Mesodermal cell (in vitro differentiated cells): ENCODE data around the gene TMEM80.

ENCODE experiments used
- H3K27ac ChIP-seq: 2 replicates; pipeline ENCODE4 v1.7.0; 2013; ENCODE audit warnings: mild to moderate bottlenecking, low read depth, low read length, moderate library complexity; ENCODE audit not compliant: severe bottlenecking
- H3K36me3 ChIP-seq: 2 replicates; pipeline ENCODE4 v1.7.1; 2013; ENCODE audit warnings: mild to moderate bottlenecking, low read length, moderate library complexity; ENCODE audit not compliant: control insufficient read depth, insufficient read depth
- H3K4me1 ChIP-seq: one replicate; pipeline ENCODE4 v1.7.1; 2013; ENCODE audit warnings: mild to moderate bottlenecking, low read length; ENCODE audit not compliant: insufficient read depth, control insufficient read depth, poor library complexity, severe bottlenecking
- H3K4me3 ChIP-seq: 2 replicates; pipeline ENCODE4 v1.7.0; 2013; ENCODE audit warnings: low read length, control low read depth, mild to moderate bottlenecking; ENCODE audit not compliant: insufficient read depth, poor library complexity, severe bottlenecking; ENCODE audit errors: extremely low read depth
- H3K9me3 ChIP-seq: 2 replicates; pipeline ENCODE4 v1.7.1; 2013; ENCODE audit warnings: mild to moderate bottlenecking, low read length, moderate library complexity; ENCODE audit not compliant: control insufficient read depth
- WGBS, 2 experiments: methylation state at CpG; one replicate each; pipeline ENCODE4 v1.1.5; 2013; ENCODE audit warnings: missing lambda C conversion rate in 2 of 2; ENCODE audit not compliant: insufficient coverage in 2 of 2; 5-methylcytosine and 5-hydroxymethylcytosine counted together

Gene TMEM80

GRCh38 chr11:709109-709997, 13.7 kb downstream of the TMEM80 start:
- H3K27ac ChIP-seq: no peak overlapping the region
- H3K36me3 ChIP-seq: peaks cover 5% of the 10 kb centered on the region
- 87 to 89% methylated on average over 11 to 22 of the region's 27 CpGs for WGBS, 2 experiments
- no peak overlapping the region for H3K4me3 ChIP-seq
- peaks cover 18% of the 10 kb centered on the region for H3K4me1 ChIP-seq
- H3K9me3 ChIP-seq: no peaks in the 10 kb centered on the region

- Histone ChIP-seq H3K36me3 (no peaks in the 10 kb centered on the region), H3K27ac (no peak overlapping the region), H3K4me1 (no peaks in the 10 kb centered on the region), H3K4me3 (no peak overlapping the region), H3K9me3 (no peaks in the 10 kb centered on the region)
- WGBS, 2 experiments: 91 to 100% methylated on average over 2 to 5 of the region's 6 CpGs
Measured at GRCh38 chr11:714436-714835, 18.8 kb downstream of the TMEM80 start.

GRCh38 chr11:719214-720016, 23.8 kb downstream of the TMEM80 start:
- no peak overlapping the region for H3K4me3 ChIP-seq
- no peaks in the 10 kb centered on the region for H3K9me3 ChIP-seq
- no peaks in the 10 kb centered on the region for H3K4me1 ChIP-seq
- WGBS, 2 experiments: 88 to 95% methylated on average over 30 of the region's 34 CpGs
- H3K36me3 ChIP-seq: peaks cover 4% of the 10 kb centered on the region
- H3K27ac ChIP-seq: no peak overlapping the region

- Histone ChIP-seq H3K27ac (no peak overlapping the region), H3K9me3 (no peaks in the 10 kb centered on the region), H3K4me3 (no peak overlapping the region), H3K36me3 (peaks cover 4% of the 10 kb centered on the region), H3K4me1 (no peaks in the 10 kb centered on the region)
- WGBS, 2 experiments: 90 to 91% methylated on average over 31 to 35 of the region's 35 CpGs
Measured at GRCh38 chr11:720017-720641, 24.5 kb downstream of the TMEM80 start.

- WGBS, 2 experiments: 42 to 48% methylated on average over 34 to 35 of the region's 53 CpGs
- Histone ChIP-seq H3K4me1 (no peaks in the 10 kb centered on the region), H3K27ac (no peak overlapping the region), H3K36me3 (peaks cover 4% of the 10 kb centered on the region), H3K9me3 (no peaks in the 10 kb centered on the region), H3K4me3 (no peak overlapping the region)
Measured at GRCh38 chr11:720642-721246, 25.1 kb downstream of the TMEM80 start.

- WGBS, 2 experiments: 81 to 83% methylated on average over 24 to 28 of the region's 28 CpGs
- H3K4me3 ChIP-seq: no peak overlapping the region
- H3K27ac ChIP-seq: no peak overlapping the region
- peaks cover 4% of the 10 kb centered on the region for H3K36me3 ChIP-seq
- no peaks in the 10 kb centered on the region for H3K9me3 ChIP-seq
- H3K4me1 ChIP-seq: no peaks in the 10 kb centered on the region
Measured at GRCh38 chr11:721247-721740, 25.7 kb downstream of the TMEM80 start.

- H3K4me1 ChIP-seq: no peaks in the 10 kb centered on the region
- no peak overlapping the region for H3K27ac ChIP-seq
- H3K4me3 ChIP-seq: no peak overlapping the region
- peaks cover 4% of the 10 kb centered on the region for H3K36me3 ChIP-seq
- 87% methylated on average over 27 to 33 of the region's 33 CpGs for WGBS, 2 experiments
- H3K9me3 ChIP-seq: no peaks in the 10 kb centered on the region
Measured at GRCh38 chr11:721741-722345, 26.2 kb downstream of the TMEM80 start.

GRCh38 chr11:722346-722811, 26.8 kb downstream of the TMEM80 start:
- no peak overlapping the region for H3K27ac ChIP-seq
- no peaks in the 10 kb centered on the region for H3K4me1 ChIP-seq
- H3K4me3 ChIP-seq: no peak overlapping the region
- WGBS, 2 experiments: 92 to 93% methylated on average over 14 of the region's 20 CpGs
- H3K36me3 ChIP-seq: peaks cover 4% of the 10 kb centered on the region
- no peaks in the 10 kb centered on the region for H3K9me3 ChIP-seq

GRCh38 chr11:723120-723883, 27.7 kb downstream of the TMEM80 start:
- Histone ChIP-seq H3K4me3 (no peak overlapping the region), H3K4me1 (no peaks in the 10 kb centered on the region), H3K9me3 (no peaks in the 10 kb centered on the region), H3K36me3 (peaks cover 4% of the 10 kb centered on the region), H3K27ac (no peak overlapping the region)
- WGBS, 2 experiments: 78 to 91% methylated on average over 5 of the region's 8 CpGs
